GM21526 (cell line): Measurements from ENCODE around the gene HMGN3.

Experiments
- ATAC-seq: cut with Tn5 transposase; IDR thresholded peaks from one replicate; pipeline ENCODE4 v1.9.1; 2021; ENCODE audit warnings: moderate library complexity; ENCODE audit not compliant: unreplicated experiment, low FRiP score

Gene HMGN3

GRCh38 chr6:79233611-79234149 lies 802 bp downstream of the HMGN3 start:
- ATAC-seq, result peak; percentile 73

DNA sequence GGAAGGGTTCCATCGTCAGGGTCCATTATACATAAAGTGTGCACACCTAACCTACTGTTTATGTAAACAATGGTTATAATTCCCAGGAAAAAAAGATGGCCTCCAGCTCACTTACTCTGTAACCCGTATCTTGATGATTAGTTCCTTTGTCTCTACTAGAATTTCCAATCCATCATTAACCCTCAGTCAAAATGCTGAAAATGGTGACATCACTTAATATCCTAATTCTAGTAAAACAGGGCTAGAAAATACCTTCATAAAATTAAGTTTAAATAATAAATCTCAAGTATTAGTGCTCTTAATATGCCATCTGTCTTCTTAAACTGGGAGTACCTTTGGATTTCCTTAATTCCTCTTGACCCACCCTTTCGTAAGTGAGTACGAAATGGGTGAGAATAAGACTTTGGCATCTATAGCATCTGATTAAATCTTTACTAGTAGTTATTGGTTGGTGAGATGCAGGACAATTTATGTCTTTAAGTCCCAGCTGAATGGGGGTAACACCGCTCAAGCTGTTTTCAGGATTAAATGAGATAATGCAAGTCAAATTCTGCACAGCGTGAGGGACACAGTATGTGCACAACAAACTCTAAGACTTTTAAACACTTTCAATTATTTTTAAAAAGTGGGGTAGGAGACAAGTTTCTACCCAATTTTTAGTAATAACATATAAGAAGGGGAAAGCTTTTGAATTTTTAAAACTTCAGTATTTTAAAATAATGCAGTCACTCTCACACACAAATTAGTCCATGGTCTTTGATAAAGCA lies 1.6 kb downstream of the HMGN3 start:
- ATAC-seq, result no peak

DNA sequence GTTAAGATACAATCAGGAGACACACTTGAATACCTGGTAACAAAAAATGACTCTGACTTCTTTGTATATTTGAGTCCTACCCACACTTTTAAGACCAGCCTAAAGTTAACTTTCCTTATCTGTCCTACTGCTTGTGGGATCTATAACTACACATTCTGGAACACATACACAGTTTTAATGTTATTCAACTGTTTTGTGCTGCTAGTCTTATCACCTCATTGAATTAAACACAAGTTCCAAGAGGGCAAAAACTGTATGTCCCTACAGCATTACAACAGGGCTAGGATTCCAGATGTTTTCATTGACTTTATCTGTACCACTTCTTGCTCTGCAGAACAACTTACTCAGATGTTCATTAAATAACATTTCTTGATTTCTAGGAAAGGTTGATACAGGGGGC lies 2.8 kb downstream of the HMGN3 start:
- ATAC-seq, result no peak

DNA sequence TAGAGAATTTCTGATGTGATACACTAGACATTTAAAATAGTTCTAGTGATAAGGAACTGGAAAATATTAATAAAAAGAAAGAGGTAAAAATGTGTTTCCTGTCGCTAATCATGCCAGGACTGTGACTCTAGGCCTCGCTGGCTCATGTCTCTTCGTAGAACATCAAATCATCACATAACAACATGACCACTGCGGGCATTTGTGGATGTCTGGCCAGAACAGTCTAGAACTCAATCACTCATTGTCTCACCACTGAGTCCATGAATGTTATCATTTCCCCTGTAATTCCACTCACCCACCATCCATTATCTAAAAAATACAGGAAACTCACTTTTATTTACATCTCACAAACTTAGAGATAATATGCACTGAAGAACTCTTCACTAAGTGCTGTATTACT lies 3.4 kb downstream of the HMGN3 start:
- no peak for ATAC-seq

GRCh38 chr6:79230149-79230548 lies 4.3 kb downstream of the HMGN3 start:
- ATAC-seq, result no peak

GRCh38 chr6:79227445-79227844 lies 7.0 kb downstream of the HMGN3 start:
- no peak for ATAC-seq

- ATAC-seq, result no peak
These were observed 7.8 kb downstream of the HMGN3 start for GRCh38 chr6:79226660-79227059.

- no peak for ATAC-seq
These were observed 8.5 kb downstream of the HMGN3 start for GRCh38 chr6:79225717-79226599.

GRCh38 chr6:79223611-79224404 lies 10.7 kb downstream of the HMGN3 start:
- no peak for ATAC-seq

DNA sequence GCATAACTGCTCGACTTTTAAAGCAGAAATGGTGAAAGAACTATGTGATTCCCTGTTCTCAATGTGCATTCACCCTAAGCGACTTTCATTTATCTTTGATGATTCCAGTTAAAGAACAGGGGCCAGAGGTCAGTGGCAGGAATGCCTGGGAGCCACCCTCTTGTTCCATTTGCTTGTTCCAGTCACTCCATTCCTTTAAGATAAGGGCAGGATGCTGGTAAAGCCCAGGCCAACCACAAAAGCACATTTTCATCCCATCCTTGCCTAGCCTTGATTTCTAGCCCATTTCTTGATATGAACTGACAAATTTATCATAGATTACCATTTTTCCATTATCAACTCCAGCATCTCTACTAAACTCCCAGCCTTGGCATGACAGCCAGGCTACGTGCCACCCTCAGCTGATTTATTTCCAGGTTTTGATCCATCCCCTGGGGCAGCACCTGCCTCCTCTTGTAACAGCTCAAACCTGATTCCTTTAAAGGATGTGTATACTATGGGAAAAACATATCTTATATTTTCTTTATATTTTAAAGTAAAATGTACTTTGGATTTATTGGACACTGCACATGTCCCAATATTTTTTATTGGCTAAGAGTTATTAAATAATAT lies 19.2 kb downstream of the HMGN3 start:
- ATAC-seq, result no peak

GRCh38 chr6:79212859-79213258 lies 21.6 kb downstream of the HMGN3 start:
- no peak for ATAC-seq

DNA sequence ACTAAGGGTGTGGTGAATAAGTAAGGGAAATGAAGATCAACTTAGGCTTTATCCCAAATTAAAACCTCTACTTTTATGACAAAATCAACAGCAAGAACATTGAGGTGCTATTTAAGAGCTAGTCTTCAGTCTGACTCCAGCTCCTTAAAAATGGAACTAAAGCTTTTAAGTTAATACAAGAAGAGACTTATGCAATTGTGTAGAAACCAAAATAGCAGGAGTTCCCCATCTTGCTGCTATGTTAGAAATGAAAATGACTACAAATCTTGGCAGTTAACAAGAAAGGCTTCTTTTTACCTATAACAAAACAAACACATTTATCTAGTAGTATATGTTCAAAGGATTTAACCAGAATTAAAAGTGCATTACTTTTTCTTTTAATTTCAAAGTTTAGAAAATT lies 25.7 kb downstream of the HMGN3 start:
- no peak for ATAC-seq

DNA sequence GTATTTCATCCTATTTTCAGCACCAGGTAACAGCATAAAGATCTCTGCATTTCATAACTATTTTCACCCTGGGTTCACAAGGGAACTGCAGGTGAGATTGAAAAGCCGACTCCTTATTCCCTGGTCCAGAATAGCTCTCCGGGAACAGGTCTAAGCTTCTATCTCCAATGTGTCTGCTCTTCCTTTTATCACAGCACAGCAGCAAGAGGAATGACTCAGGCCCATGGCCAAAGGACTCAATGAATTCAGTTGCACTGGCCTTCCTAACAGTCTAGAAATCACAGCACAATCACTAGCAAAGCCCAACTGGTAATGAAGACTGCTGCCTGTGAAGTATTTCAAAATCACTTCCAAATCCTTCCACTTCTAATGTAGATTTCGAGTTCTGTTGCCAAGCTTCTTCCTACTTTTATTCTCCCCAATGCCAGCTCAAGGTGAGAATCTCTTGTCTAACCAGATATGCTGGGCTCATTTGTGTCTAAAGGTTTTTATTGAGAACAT lies 30.7 kb downstream of the HMGN3 start:
- ATAC-seq, result no peak

DNA sequence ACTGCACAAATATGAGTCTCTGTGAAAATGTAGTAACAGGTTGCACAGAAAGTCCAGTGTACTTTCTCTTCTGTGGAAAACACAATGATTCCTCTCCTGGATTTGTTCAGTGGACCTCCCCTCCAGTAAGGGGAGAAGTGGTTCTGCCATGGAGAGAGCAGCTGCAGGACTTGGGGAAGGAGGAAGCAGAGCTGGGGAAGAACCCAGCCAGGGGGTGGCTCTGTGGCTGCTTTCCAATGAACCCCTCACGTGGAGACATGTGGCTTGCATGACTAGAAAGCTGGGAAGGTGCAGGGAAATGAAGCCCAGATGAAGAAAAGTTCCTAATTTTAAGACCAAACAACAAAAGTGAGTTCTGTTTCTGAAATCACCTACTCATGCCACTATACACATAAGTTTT lies 31.9 kb downstream of the HMGN3 start:
- no peak for ATAC-seq

GRCh38 chr6:79201983-79202382 lies 32.5 kb downstream of the HMGN3 start:
- ATAC-seq, result no peak

DNA sequence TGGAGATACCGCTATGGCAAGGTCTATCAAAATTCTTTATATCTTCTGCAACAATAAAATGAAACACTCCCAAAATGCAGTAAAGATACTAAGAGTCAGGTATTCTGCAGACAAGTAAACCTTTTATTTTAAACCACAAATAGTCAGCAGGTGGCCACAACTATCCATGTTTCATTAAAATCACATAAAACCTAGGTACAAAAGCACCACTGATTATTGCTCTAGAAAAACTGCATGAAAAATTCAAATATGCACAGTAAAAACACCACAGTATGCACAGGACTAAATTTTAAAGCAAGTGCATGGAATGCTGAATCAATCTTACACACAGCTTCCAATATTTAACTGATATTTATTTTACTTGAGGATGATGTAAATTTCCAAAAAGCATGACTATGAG lies 33.3 kb downstream of the HMGN3 start:
- ATAC-seq, result no peak

DNA sequence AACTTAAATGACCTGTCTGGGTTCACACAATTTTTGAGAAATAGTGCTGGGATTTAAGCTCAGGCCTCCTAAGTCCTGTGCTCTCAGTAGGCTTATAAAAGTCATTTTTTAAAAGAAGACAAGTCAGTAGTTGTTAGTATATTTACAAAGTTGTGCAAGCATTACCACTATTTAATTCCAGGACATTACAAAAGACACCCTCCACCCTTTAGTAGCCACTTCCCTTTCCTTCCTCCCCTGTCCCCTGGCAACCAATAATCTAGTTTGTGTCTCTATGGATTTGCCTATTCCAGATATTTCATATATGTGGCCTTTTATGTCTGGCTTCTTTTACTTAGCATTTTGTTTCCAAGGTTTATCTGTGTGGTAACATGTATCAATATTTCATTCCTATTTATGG lies 37.6 kb downstream of the HMGN3 start:
- no peak for ATAC-seq

DNA sequence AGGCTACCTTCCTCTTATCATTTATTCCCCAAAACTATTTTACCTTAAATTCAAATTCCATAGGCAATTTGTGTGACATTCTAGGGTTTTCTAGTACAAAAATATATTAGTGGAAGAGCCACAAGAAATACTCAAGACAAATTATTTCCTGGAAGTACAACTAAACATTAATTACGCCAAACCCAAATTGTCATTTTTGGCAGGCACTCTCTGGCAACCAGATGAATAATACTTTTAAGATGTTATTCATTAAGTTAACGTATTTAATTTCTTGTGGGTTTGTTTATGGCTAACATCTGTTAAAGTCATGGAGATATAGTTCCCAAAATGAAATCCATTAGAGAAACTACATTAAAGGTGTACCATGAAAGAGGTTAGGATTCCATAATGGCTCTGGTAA lies 40.5 kb downstream of the HMGN3 start:
- ATAC-seq, result no peak

DNA sequence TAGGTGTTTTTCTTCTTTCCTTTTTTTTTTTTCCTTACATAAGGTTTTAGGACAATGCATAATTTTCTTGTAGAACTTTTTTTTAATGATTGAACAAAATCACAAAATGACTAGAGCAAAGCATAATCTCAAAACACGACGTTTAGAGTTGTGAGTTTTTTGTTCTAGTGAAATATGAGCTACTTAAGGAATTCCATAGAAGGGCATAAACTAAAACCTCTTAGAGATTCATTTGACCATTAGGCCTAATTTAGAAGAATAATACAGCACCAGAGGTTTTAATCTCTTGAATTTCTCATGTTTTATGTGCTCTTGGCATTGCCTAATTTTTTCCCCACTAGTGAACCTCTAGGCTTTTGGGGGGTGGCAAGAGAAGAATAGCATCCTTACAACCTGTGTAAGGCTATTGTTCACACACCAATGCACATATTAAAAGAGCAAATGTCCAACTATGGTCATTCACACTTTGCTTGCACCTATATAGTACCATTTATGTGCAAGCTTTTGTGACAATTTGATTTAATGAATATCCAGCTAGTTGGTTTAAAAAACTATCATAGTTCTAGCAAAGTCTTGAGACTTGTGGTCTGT lies 44.6 kb downstream of the HMGN3 start:
- no peak for ATAC-seq
